GM12878 (cell line): ENCODE measurements around the gene ZC3H15. TPM values are rescaled to one million over a fixed set of nuclear protein-coding genes. Genes with fewer than 3 reads are reported as not detected.

ENCODE experiments used
- ATAC-seq: fragments of 200-7000 bp; cut with Tn5 transposase; 3 replicates; pipeline ENCODE4 v1.9.1; 2020; ENCODE audit warnings: mild to moderate bottlenecking, moderate library complexity
- BruUV-seq: library from RNA; stranded (reverse); fragments of 400-500 nt; replicated peaks from 2 replicates; lab custom pipeline; 2021; lab: Mats Ljungman, UMichigan
- CTCF ChIA-PET: fragments of 300-600 bp; sonication (Branson Sonifier 250); formaldehyde crosslinking; extraction: SDS; loops from one replicate; lab custom pipeline; 2021; ENCODE audit warnings: inconsistent platforms; lab: Yijun Ruan, JAX
- POLR2A ChIA-PET: fragments of 350-600 bp; formaldehyde crosslinking; extraction: SDS; loops from one replicate; lab custom pipeline; 2021; ENCODE audit warnings: inconsistent platforms; lab: Charles Lee
- RAD21 ChIA-PET: fragments of 300-600 bp; sonication (Branson Sonifier 250); formaldehyde crosslinking; loops from one replicate; lab custom pipeline; 2023; ENCODE audit warnings: antibody characterized with exemption; ENCODE audit not compliant: unreplicated experiment; lab: Charles Lee
- SMC1A ChIA-PET: fragments of 300-600 bp; sonication (Branson Sonifier 250); formaldehyde crosslinking; loops from one replicate; lab custom pipeline; 2023; ENCODE audit not compliant: unreplicated experiment, uncharacterized antibody; lab: Charles Lee
- DNase-seq: peaks from one replicate; pipeline ENCODE4 v3.0.0-alpha.2; 2011; ENCODE audit warnings: low read depth, low spot score
- FAIRE-seq: peaks from 3 replicates; lab custom pipeline; 2011; peaks lifted over from hg19 to GRCh38; lab: Jason Lieb, UNC
- H2AFZ ChIP-seq: 2 replicates; pipeline ENCODE4 v1.6.0; 2011; ENCODE audit warnings: low read depth, low read length, control low read depth; ENCODE audit not compliant: control insufficient read depth
- H3K27ac ChIP-seq: 2 replicates; pipeline ENCODE4 v1.5.1; 2011; ENCODE audit warnings: control low read depth; ENCODE audit not compliant: control insufficient read depth, insufficient read depth
- H3K27me3 ChIP-seq, 2 experiments: replicated peaks in 1 of 2; 2 replicates each; pipeline versions ENCODE4 v1.6.0 to v1.6.1; 2011; ENCODE audit warnings: low read length in 1 of 2; ENCODE audit not compliant: control insufficient read depth in 2 of 2, insufficient read depth in 2 of 2
- H3K36me3 ChIP-seq, 2 experiments: 2 replicates each; pipeline ENCODE4 v1.5.1; 2011; ENCODE audit warnings: low read length in 1 of 2; ENCODE audit not compliant: control insufficient read depth in 2 of 2, insufficient read depth in 2 of 2
- H3K4me1 ChIP-seq: 2 replicates; pipeline ENCODE4 v1.6.1; 2011; ENCODE audit warnings: mild to moderate bottlenecking, low read length, moderate library complexity, mixed read lengths; ENCODE audit not compliant: control insufficient read depth, insufficient read depth
- H3K4me2 ChIP-seq: 2 replicates; pipeline ENCODE4 v1.6.0; 2011; ENCODE audit warnings: control low read depth; ENCODE audit not compliant: control insufficient read depth, insufficient read depth
- H3K4me3 ChIP-seq: fragments of 200-600 bp; sonication (generic); 2 replicates; pipeline ENCODE4 v1.5.1; 2016
- H3K79me2 ChIP-seq: 2 replicates; pipeline ENCODE4 v1.6.0; 2011; ENCODE audit warnings: low read length; ENCODE audit not compliant: control insufficient read depth, insufficient read depth
- H3K9ac ChIP-seq: 2 replicates; pipeline ENCODE4 v1.8.0; 2011; ENCODE audit warnings: low read length, control low read depth, mixed read lengths; ENCODE audit not compliant: control insufficient read depth, insufficient read depth
- H3K9me3 ChIP-seq: replicated peaks from 3 replicates; pipeline ENCODE4 v1.5.1; 2011; ENCODE audit warnings: mild to moderate bottlenecking, low read length; ENCODE audit not compliant: control insufficient read depth, insufficient read depth
- H4K20me1 ChIP-seq: 2 replicates; pipeline ENCODE4 v1.6.0; 2011; ENCODE audit not compliant: control insufficient read depth, insufficient read depth
- CBFB ChIP-seq: IDR thresholded peaks from 2 replicates; pipeline ENCODE4 v1.6.1; 2016; ENCODE audit warnings: antibody characterized with exemption, low read depth
- GABPA ChIP-seq: IDR thresholded peaks from 2 replicates; pipeline ENCODE4 v1.6.1; 2014; ENCODE audit warnings: antibody characterized with exemption, low read depth, mild to moderate bottlenecking, inconsistent platforms
- HDAC6 ChIP-seq: fragments of 200-600 bp; sonication (generic); IDR thresholded peaks from one replicate; pipeline ENCODE4 v1.8.0; 2017; ENCODE audit warnings: antibody characterized with exemption; ENCODE audit not compliant: unreplicated experiment
- HDGF ChIP-seq: fragments of 450-650 bp; IDR thresholded peaks from 2 replicates; pipeline ENCODE4 v1.6.1; 2016; ENCODE audit warnings: antibody characterized with exemption
- JUND ChIP-seq: IDR thresholded peaks from 2 replicates; pipeline ENCODE4 v1.6.1; 2012; ENCODE audit warnings: low read depth, mild to moderate bottlenecking, low read length, improper control_type of control experiment, moderate library complexity
- MXI1 ChIP-seq: fragments of 150-350 bp; IDR thresholded peaks from 2 replicates; pipeline ENCODE4 v1.6.1; 2011; ENCODE audit warnings: low read depth, mild to moderate bottlenecking, inconsistent platforms, low read length, improper control_type of control experiment
- NBN ChIP-seq: fragments of 450-650 bp; IDR thresholded peaks from 2 replicates; pipeline ENCODE4 v1.6.1; 2016
- NFIC ChIP-seq: IDR thresholded peaks from 2 replicates; pipeline ENCODE4 v1.6.1; 2012; ENCODE audit warnings: low read depth, mild to moderate bottlenecking, inconsistent platforms, low read length, moderate library complexity
- RAD51 ChIP-seq: fragments of 450-650 bp; IDR thresholded peaks from 2 replicates; pipeline ENCODE4 v1.6.1; 2016; ENCODE audit warnings: moderate library complexity, mild to moderate bottlenecking, inconsistent platforms
- SMAD1 ChIP-seq: fragments of 450-650 bp; IDR thresholded peaks from 2 replicates; pipeline ENCODE4 v1.6.1; 2018; ENCODE audit warnings: mild to moderate bottlenecking, low read depth; ENCODE audit not compliant: partially characterized antibody
- SMARCA5 ChIP-seq: fragments of 450-650 bp; IDR thresholded peaks from 2 replicates; pipeline ENCODE4 v1.6.1; 2017; ENCODE audit warnings: mild to moderate bottlenecking
- SREBF1 ChIP-seq: IDR thresholded peaks from 2 replicates; pipeline ENCODE4 v1.6.1; 2012; ENCODE audit warnings: mild to moderate bottlenecking, low read length
- SREBF2 ChIP-seq: IDR thresholded peaks from 2 replicates; pipeline ENCODE4 v1.6.1; 2012; ENCODE audit warnings: mild to moderate bottlenecking, low read length
- TCF7 ChIP-seq: IDR thresholded peaks from 2 replicates; pipeline ENCODE4 v1.6.1; 2014; ENCODE audit warnings: antibody characterized with exemption, borderline replicate concordance
- WRNIP1 ChIP-seq: IDR thresholded peaks from 2 replicates; pipeline ENCODE4 v1.6.1; 2011; ENCODE audit warnings: low read depth, low read length, improper control_type of control experiment, borderline replicate concordance
- ZNF384 ChIP-seq: IDR thresholded peaks from 2 replicates; pipeline ENCODE4 v1.6.1; 2012; ENCODE audit warnings: low read depth, mild to moderate bottlenecking, low read length, improper control_type of control experiment, borderline replicate concordance
- WGBS: methylation state at CpG from one replicate; pipeline ENCODE4 v1.1.6; 2016; ENCODE audit warnings: low lambda C conversion rate; ENCODE audit not compliant: insufficient replicate concordance, insufficient coverage; ENCODE audit errors: missing lambda C conversion rate; 5-methylcytosine and 5-hydroxymethylcytosine counted together
- in situ Hi-C: fragments of 300-500 bp; cut with MboI; formaldehyde crosslinking; loops from 9 replicates; pipeline ENCODE4 v1.14.3; 2018; ENCODE audit warnings: mixed read lengths
- intact Hi-C: fragments of 100-400 bp; cut with micrococcal nuclease; formaldehyde crosslinking; loops from one replicate; pipeline ENCODE4 v1.14.2; 2022; ENCODE audit not compliant: unreplicated experiment
- polyA plus RNA-seq, 11 experiments: library from polyadenylated mRNA; depleted of rRNA in 4 of 11; unstranded in 6 of 11; stranded (reverse) in 5 of 11; fragments of >200 nt; fragmentation: Nextera tagmentation in 4 of 11; fragmentation: Illumina TruSeq in 1 of 11; extraction: Ambion mirVana in 4 of 11; extraction: Trizol in 1 of 11; gene quantifications; 1 replicate in 1 of 11; 2 replicates in 10 of 11; pipeline versions ENCODE4 v1.2.1 to v1.2.3, GENCODE V29; 2011 to 2016; ENCODE audit warnings: inconsistent platforms in 2 of 11, missing spikeins in 2 of 11, low read depth in 1 of 11
- total RNA-seq, 4 experiments: library from RNA; depleted of rRNA in 3 of 4; stranded (reverse); fragments of >200 nt in 3 of 4; fragmentation: Illumina TruSeq in 1 of 4; extraction: Trizol in 1 of 4; gene quantifications; 2 replicates each; pipeline versions ENCODE4 v1.2.1 to v1.2.3, GENCODE V29; 2013 to 2021
- TF ChIP-seq, protein P1 (sequence below): IDR thresholded peaks from 2 replicates; pipeline ENCODE4 v1.6.1; 2011; ENCODE audit warnings: low read depth, low read length, improper control_type of control experiment, borderline replicate concordance
- TF ChIP-seq, protein P2 (sequence below): fragments of 450-650 bp; IDR thresholded peaks from 2 replicates; pipeline ENCODE4 v1.6.1; 2014; ENCODE audit warnings: mild to moderate bottlenecking

Gene ZC3H15
- total and polyA plus RNA-seq, 10 of the 15 experiments (the other 5 are each of a cell fraction or from before 2014, with no cell fraction given), result 51.5 to 152 (median 123) TPM

DNA sequence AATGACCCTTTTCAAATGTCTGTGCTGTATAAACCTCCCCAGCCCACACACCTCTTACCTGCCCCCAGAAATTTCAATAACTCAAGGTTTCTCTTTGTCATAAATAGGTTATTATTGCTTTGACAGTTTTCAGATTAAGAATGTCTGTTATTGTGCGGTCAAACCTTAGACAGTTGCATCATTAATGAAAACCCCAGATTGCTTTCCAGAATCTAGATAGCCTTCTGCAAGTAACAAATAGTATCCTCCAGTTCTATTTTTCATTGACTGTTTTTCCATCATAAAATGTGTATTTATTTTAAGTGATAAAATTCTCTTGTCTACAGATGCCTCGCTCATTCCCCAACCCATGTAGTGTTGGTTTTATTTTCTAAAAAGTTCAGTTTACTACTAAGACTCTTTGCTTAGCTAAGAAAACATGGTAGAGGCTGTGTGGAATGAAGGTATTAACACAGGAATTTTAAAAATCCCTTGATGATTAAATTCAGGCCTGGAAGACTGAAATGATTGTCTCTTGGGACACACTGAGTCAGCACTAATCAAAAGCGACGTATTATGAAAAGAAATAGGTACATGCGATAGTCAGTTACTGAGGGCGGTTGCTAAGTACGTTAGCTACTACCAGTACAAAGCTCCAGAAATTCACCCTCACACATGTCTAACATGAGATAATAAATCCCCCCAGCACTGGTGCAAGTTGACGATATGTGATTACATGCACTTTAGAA lies 65.4 kb downstream of the ZC3H15 start:
- WGBS, result 70% methylated on average over 8 of the region's 8 CpGs
- no TSS peak for BruUV-seq
- no peak for FAIRE-seq

More for the DNA sequence above, 65.4 kb downstream of the ZC3H15 start:
- intact Hi-C loops, result no loop called here
- no peak overlapping the region for H3K4me3 ChIP-seq
- DNase-seq, result no peak
- H3K36me3 ChIP-seq, result no peaks in the 10 kb centered on the region
- no peaks in the 10 kb centered on the region for H3K27me3 ChIP-seq
- H3K4me2 ChIP-seq, result no peak overlapping the region
- CTCF ChIA-PET, result interaction anchor here (2.1 kb wide), 1 partner anchor 89 kb away, joined by 6 read pairs; no protein-coding TSS in a partner anchor
- in situ Hi-C loops, result no loop called here
- TF ChIP-seq, protein P1, sequence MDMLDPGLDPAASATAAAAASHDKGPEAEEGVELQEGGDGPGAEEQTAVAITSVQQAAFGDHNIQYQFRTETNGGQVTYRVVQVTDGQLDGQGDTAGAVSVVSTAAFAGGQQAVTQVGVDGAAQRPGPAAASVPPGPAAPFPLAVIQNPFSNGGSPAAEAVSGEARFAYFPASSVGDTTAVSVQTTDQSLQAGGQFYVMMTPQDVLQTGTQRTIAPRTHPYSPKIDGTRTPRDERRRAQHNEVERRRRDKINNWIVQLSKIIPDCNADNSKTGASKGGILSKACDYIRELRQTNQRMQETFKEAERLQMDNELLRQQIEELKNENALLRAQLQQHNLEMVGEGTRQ, result no peak
- TF ChIP-seq CBFB, result no peak
- no peak for TF ChIP-seq ZNF384
- TF ChIP-seq WRNIP1, result no peak
- no peak for TF ChIP-seq SREBF2
- TF ChIP-seq SMAD1, result no peak
- no peak for TF ChIP-seq SREBF1
- TF ChIP-seq HDGF, result no peak
- no peak for TF ChIP-seq NFIC
- TF ChIP-seq NBN, result no peak
- no peak for TF ChIP-seq JUND
- TF ChIP-seq MXI1, result no peak
- TF ChIP-seq HDAC6, result no peak
- no peak for TF ChIP-seq GABPA
- no peak for TF ChIP-seq TCF7
- TF ChIP-seq, protein P2, sequence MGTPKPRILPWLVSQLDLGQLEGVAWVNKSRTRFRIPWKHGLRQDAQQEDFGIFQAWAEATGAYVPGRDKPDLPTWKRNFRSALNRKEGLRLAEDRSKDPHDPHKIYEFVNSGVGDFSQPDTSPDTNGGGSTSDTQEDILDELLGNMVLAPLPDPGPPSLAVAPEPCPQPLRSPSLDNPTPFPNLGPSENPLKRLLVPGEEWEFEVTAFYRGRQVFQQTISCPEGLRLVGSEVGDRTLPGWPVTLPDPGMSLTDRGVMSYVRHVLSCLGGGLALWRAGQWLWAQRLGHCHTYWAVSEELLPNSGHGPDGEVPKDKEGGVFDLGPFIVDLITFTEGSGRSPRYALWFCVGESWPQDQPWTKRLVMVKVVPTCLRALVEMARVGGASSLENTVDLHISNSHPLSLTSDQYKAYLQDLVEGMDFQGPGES, result no peak
- no peak for TF ChIP-seq SMARCA5
- TF ChIP-seq RAD51, result no peak
- SMC1A ChIA-PET, result interaction anchor here (0.9 kb wide), 1 partner anchor 19 kb away, joined by 3 read pairs; no protein-coding TSS in a partner anchor
- H3K9ac ChIP-seq, result no peak overlapping the region
- RAD21 ChIA-PET, result no interaction called here
- H3K27ac ChIP-seq, result no peak overlapping the region
- H3K9me3 ChIP-seq, result no peaks in the 10 kb centered on the region
- H2AFZ ChIP-seq, result no peak overlapping the region
- no peaks in the 10 kb centered on the region for H4K20me1 ChIP-seq
- H3K79me2 ChIP-seq, result no peaks in the 10 kb centered on the region
- no peak for ATAC-seq
- POLR2A ChIA-PET, result no interaction called here
- no peaks in the 10 kb centered on the region for H3K4me1 ChIP-seq
